Measurements from ENCODE around the gene PLEKHO1.

PLEKHO1 gene

GRCh38 chr1:150168960-150169601, 19.4 kb downstream of the PLEKHO1 start:
- H3K4me3 ChIP-seq (ENCODE audit: low read depth, low read length) = no peak overlapping the region
- no peak overlapping the region for H3K27ac ChIP-seq (ENCODE audit: extremely low read depth, low read depth, low read length)
- no peaks in the 10 kb centered on the region for H3K36me3 ChIP-seq (ENCODE audit: control insufficient read depth in 2 of 2, insufficient read depth in 1 of 2, low read length in 2 of 2)
- no peaks in the 10 kb centered on the region for H3K4me1 ChIP-seq (ENCODE audit: control insufficient read depth, insufficient read depth, low read length)
- POLR2A ChIA-PET = interaction anchor here (1.1 kb wide), 1 partner anchor 281 kb away, joined by 4 read pairs; a partner anchor contains a TSS
- H3K9me3 ChIP-seq (ENCODE audit: control insufficient read depth, insufficient read depth, low read depth, low read length) = no peaks in the 10 kb centered on the region
- CTCF ChIA-PET = interaction anchor here (0.5 to 5.2 kb wide), 34 partner anchors 9 to 703 kb away, joined by 3 to 37 read pairs (median 3); partner anchors contain the start of gene VPS45
- peak; percentile 37; the same call in 1 of the 2 replicates for TF ChIP-seq ZNF501 (tag by site-specific recombination; IDR thresholded peaks at IDR 0.05)
- TF ChIP-seq INSM2 (tag by site-specific recombination; IDR thresholded peaks at IDR 0.05) = no peak
- no peak for TF ChIP-seq ZBTB21 (tag by site-specific recombination; IDR thresholded peaks at IDR 0.05)
- TF ChIP-seq PRDM4 (tag by site-specific recombination; IDR thresholded peaks at IDR 0.05) = no peak
- TF ChIP-seq ZNF555 (tag by site-specific recombination; conservative IDR thresholded peaks at IDR 0.05) = no peak
- no peak for TF ChIP-seq SETDB1 (IDR thresholded peaks at IDR 0.05; ENCODE audit: insufficient read length, low read length)
- 0 out of 2 replicates have a peak, but pooled peaks have one; percentile 25 for TF ChIP-seq ZEB2 (tag by site-specific recombination; IDR thresholded peaks at IDR 0.05)
- no peak for TF ChIP-seq SP7 (tag by site-specific recombination; IDR thresholded peaks at IDR 0.05)
- no peak for TF ChIP-seq OSR2 (tag by site-specific recombination; IDR thresholded peaks at IDR 0.05)
- peak; percentile 51; the same call in 1 of the 2 replicates for TF ChIP-seq ZXDB (tag by site-specific recombination; IDR thresholded peaks at IDR 0.05)
- TF ChIP-seq ZNF692 (tag by site-specific recombination; IDR thresholded peaks at IDR 0.05) = peak; percentile 97
- no peak for TF ChIP-seq ZNF350 (tag by site-specific recombination; IDR thresholded peaks at IDR 0.05)
- 0 out of 2 replicates have a peak, but pooled peaks have one; percentile 8 for TF ChIP-seq GLIS1 (tag by site-specific recombination; IDR thresholded peaks at IDR 0.05)
- TF ChIP-seq ZNF114 (tag by site-specific recombination; IDR thresholded peaks at IDR 0.05) = no peak
- TF ChIP-seq ZNF292 (tag by site-specific recombination; IDR thresholded peaks at IDR 0.05; ENCODE audit: borderline replicate concordance, low read depth) = no peak
- no peak for TF ChIP-seq ZBTB20 (tag by site-specific recombination; IDR thresholded peaks at IDR 0.05)
- TF ChIP-seq ZNF654 (tag by site-specific recombination; IDR thresholded peaks at IDR 0.05; ENCODE audit: low read depth) = peak; percentile 83
- TF ChIP-seq ZNF10 (tag by site-specific recombination; IDR thresholded peaks at IDR 0.05) = 0 out of 2 replicates have a peak, but pooled peaks have one; percentile 40
- TF ChIP-seq REPIN1 (tag by site-specific recombination; IDR thresholded peaks at IDR 0.05; ENCODE audit: low read depth) = no peak
- peak; percentile 67 for TF ChIP-seq CTCF (tag by site-specific recombination; IDR thresholded peaks at IDR 0.05)
- no peak for TF ChIP-seq SCRT2 (tag by site-specific recombination; IDR thresholded peaks at IDR 0.05)
- peak; percentile 100 for TF ChIP-seq MZF1 (tag by site-specific recombination; IDR thresholded peaks at IDR 0.05; ENCODE audit: borderline replicate concordance)
- no peak for TF ChIP-seq ZNF530 (tag by site-specific recombination; IDR thresholded peaks at IDR 0.05; ENCODE audit: low read depth)
- TF ChIP-seq ZNF37A (tag by site-specific recombination; IDR thresholded peaks at IDR 0.05) = no peak
- TF ChIP-seq ZNF133 (tag by site-specific recombination; IDR thresholded peaks at IDR 0.05) = no peak
- no peak for TF ChIP-seq ZNF391 (tag by site-specific recombination; IDR thresholded peaks at IDR 0.05; ENCODE audit: borderline replicate concordance, low read depth)
- TF ChIP-seq ZBTB48 (tag by site-specific recombination; IDR thresholded peaks at IDR 0.05) = no peak
- 0 out of 2 replicates have a peak, but pooled peaks have one; percentile 10 for TF ChIP-seq ZNF184 (tag by site-specific recombination; IDR thresholded peaks at IDR 0.05)
- TF ChIP-seq ZNF629 (tag by site-specific recombination; IDR thresholded peaks at IDR 0.05) = no peak
- TF ChIP-seq ZNF707 (tag by site-specific recombination; IDR thresholded peaks at IDR 0.05) = no peak
- TF ChIP-seq BCL11B (tag by site-specific recombination; IDR thresholded peaks at IDR 0.05; ENCODE audit: low read depth) = no peak

All from HEK293 (cell line).